Activated T-cell treated with anti-CD3 and anti-CD28 coated beads, Interleukin-2, amount 50 U/mL, for 4 hours (primary cell): ENCODE data around the gene MAGEA2B. TPM values are rescaled to one million over a fixed set of nuclear protein-coding genes. Genes with fewer than 3 reads are reported as not detected.
"Not testable (repeated sequence)": the region's sequence is repeated elsewhere in the genome, so short reads cannot be mapped to it uniquely, and the experiment has no call there.

Experiments
- ATAC-seq, 2 donors: fragments of 200-7000 bp; cut with Tn5 transposase; one replicate each; pipeline ENCODE4 v1.10.0; 2021
- DNase-seq: peaks from one replicate; pipeline ENCODE4 v3.0.0-alpha.2; 2020
- H3K27me3 Mint-ChIP-seq: one replicate; pipeline ENCODE4 v1.8.0; 2021; ENCODE audit warnings: low read depth, mixed read lengths
- H3K36me3 Mint-ChIP-seq: one replicate; pipeline ENCODE4 v1.8.0; 2022; ENCODE audit warnings: mixed read lengths; ENCODE audit not compliant: insufficient read depth
- H3K4me1 Mint-ChIP-seq: one replicate; pipeline ENCODE4 v1.8.0; 2021; ENCODE audit warnings: low read depth, mixed read lengths
- H3K4me3 Mint-ChIP-seq: one replicate; pipeline ENCODE4 v1.8.0; 2021; ENCODE audit warnings: mild to moderate bottlenecking, moderate library complexity, mixed read lengths
- H3K9me3 Mint-ChIP-seq: one replicate; pipeline ENCODE4 v1.8.0; 2021; ENCODE audit warnings: mixed read lengths
- total RNA-seq, 3 donors: library from RNA; stranded (reverse); gene quantifications; one replicate each; pipeline ENCODE4 v1.2.1, GENCODE V29; 2021

Gene MAGEA2B
- total RNA-seq, 3 donors from 2014 or later, result not detected

GRCh38 chrX:152735101-152735500, 20.7 kb downstream of the MAGEA2B start:
- Mint-ChIP-seq H3K4me1 (no peaks in the 10 kb centered on the region), H3K36me3 (no peaks in the 10 kb centered on the region), H3K27me3 (peaks cover 3% of the 10 kb centered on the region), H3K4me3 (no peak overlapping the region), H3K9me3 (no peaks in the 10 kb centered on the region)
- ATAC-seq (no peak), DNase-seq (no peak)

- DNase-seq (no peak), ATAC-seq (no peak)
- Mint-ChIP-seq H3K4me1 (no peaks in the 10 kb centered on the region), H3K36me3 (no peaks in the 10 kb centered on the region), H3K9me3 (no peaks in the 10 kb centered on the region), H3K27me3 (peaks cover 3% of the 10 kb centered on the region), H3K4me3 (no peak overlapping the region)
Measured at GRCh38 chrX:152735860-152736511, 21.6 kb downstream of the MAGEA2B start.

GRCh38 chrX:152736528-152736927, 22.1 kb downstream of the MAGEA2B start:
- not testable (repeated sequence) for H3K4me1 Mint-ChIP-seq, H3K27me3 Mint-ChIP-seq, H3K9me3 Mint-ChIP-seq, ATAC-seq, H3K36me3 Mint-ChIP-seq, DNase-seq, H3K4me3 Mint-ChIP-seq

- H3K9me3 Mint-ChIP-seq, result no peaks in the 10 kb centered on the region
- DNase-seq, result no peak
Measured at GRCh38 chrX:152738560-152738959, 24.1 kb downstream of the MAGEA2B start.

GRCh38 chrX:152753686-152754650, 39.5 kb downstream of the MAGEA2B start, which contains the start of gene MAGEA2:
TSS of gene MAGEA2 (minus strand) at chrX:152753842. CDS start at chrX:152751363, 2,479 bp downstream.
- not testable (repeated sequence) for H3K9me3 Mint-ChIP-seq, DNase-seq, H3K27me3 Mint-ChIP-seq, H3K4me1 Mint-ChIP-seq, H3K36me3 Mint-ChIP-seq, H3K4me3 Mint-ChIP-seq, ATAC-seq

More at GRCh38 chrX:152738560-152738959, 24.1 kb downstream of the MAGEA2B start:
- Mint-ChIP-seq H3K4me3 (no peak overlapping the region), H3K36me3 (no peaks in the 10 kb centered on the region), H3K4me1 (no peaks in the 10 kb centered on the region), H3K27me3 (peaks cover 3% of the 10 kb centered on the region)
- no peak for ATAC-seq

GRCh38 chrX:152754871-152755270, 40.4 kb downstream of the MAGEA2B start:
- DNase-seq, H3K4me1 Mint-ChIP-seq: not testable (repeated sequence)

GRCh38 chrX:152758918-152759317, 44.5 kb downstream of the MAGEA2B start, which contains the start of gene CSAG3:
TSS of gene CSAG3 (plus strand) at chrX:152759218.
- H3K9me3 Mint-ChIP-seq, H3K4me3 Mint-ChIP-seq, DNase-seq, ATAC-seq, H3K27me3 Mint-ChIP-seq, H3K4me1 Mint-ChIP-seq, H3K36me3 Mint-ChIP-seq: not testable (repeated sequence)

More at GRCh38 chrX:152754871-152755270, 40.4 kb downstream of the MAGEA2B start:
- H3K27me3 Mint-ChIP-seq, ATAC-seq, H3K9me3 Mint-ChIP-seq, H3K36me3 Mint-ChIP-seq, H3K4me3 Mint-ChIP-seq: not testable (repeated sequence)

GRCh38 chrX:152759544-152759943, 45.1 kb downstream of the MAGEA2B start:
- not testable (repeated sequence) for ATAC-seq, H3K27me3 Mint-ChIP-seq, H3K4me3 Mint-ChIP-seq, H3K36me3 Mint-ChIP-seq, H3K9me3 Mint-ChIP-seq, DNase-seq, H3K4me1 Mint-ChIP-seq

GRCh38 chrX:152761582-152761981, 47.2 kb downstream of the MAGEA2B start:
- not testable (repeated sequence) for DNase-seq, H3K4me3 Mint-ChIP-seq, H3K9me3 Mint-ChIP-seq

GRCh38 chrX:152766562-152766961, 52.1 kb downstream of the MAGEA2B start:
- ATAC-seq, DNase-seq, H3K9me3 Mint-ChIP-seq, H3K4me1 Mint-ChIP-seq, H3K27me3 Mint-ChIP-seq, H3K4me3 Mint-ChIP-seq, H3K36me3 Mint-ChIP-seq: not testable (repeated sequence)

More at GRCh38 chrX:152761582-152761981, 47.2 kb downstream of the MAGEA2B start:
- not testable (repeated sequence) for ATAC-seq, H3K36me3 Mint-ChIP-seq, H3K4me1 Mint-ChIP-seq, H3K27me3 Mint-ChIP-seq

Other genes with a start within 250 kb of the MAGEA2B start
- not detected for gene GABRQ, start 76.7 kb upstream of the MAGEA2B start, total RNA-seq
- gene MAGEA3, start 15.8 kb upstream of the MAGEA2B start, total RNA-seq, result under 1 TPM in 1 of 3 donors, not detected in 2; 0.16 TPM
- not detected for gene CSAG2, start 5.4 kb upstream of the MAGEA2B start, total RNA-seq
- gene CSAG1, start 19.1 kb downstream of the MAGEA2B start, total RNA-seq, result not detected
- gene MAGEA12, start 19.1 kb downstream of the MAGEA2B start, total RNA-seq, result not detected
- gene MAGEA2, start 39.2 kb downstream of the MAGEA2B start, total RNA-seq, result not detected
- not detected for gene CSAG3, start 44.6 kb downstream of the MAGEA2B start, total RNA-seq
- gene MAGEA6, start 55.1 kb downstream of the MAGEA2B start, total RNA-seq, result not detected
- gene CETN2, start 116.1 kb downstream of the MAGEA2B start, total RNA-seq, result 1 to 10 TPM; 8.6 to 9.8 (median 9.6) TPM
- gene NSDHL, start 116.4 kb downstream of the MAGEA2B start, total RNA-seq, result 10 to 100 TPM; 18.3 to 21.4 (median 18.7) TPM
- under 1 TPM; 0.53 to 0.68 (median 0.61) TPM for gene ZNF185, start 183.4 kb downstream of the MAGEA2B start, total RNA-seq